ENCODE results near the gene HAND1. TPM values are rescaled to one million over a fixed set of nuclear protein-coding genes. Genes with fewer than 3 reads are reported as not detected.

Gene HAND1
- total and polyA plus RNA-seq, 9 of the 15 experiments (the other 6 are each of a cell fraction or from before 2014, with no cell fraction given), result not detected

GRCh38 chr5:154446195-154447088, 31.6 kb downstream of the HAND1 start (continued):
- TF ChIP-seq UBTF (IDR thresholded peaks at IDR 0.05; ENCODE audit: borderline replicate concordance in 1 of 2, low read depth in 2 of 2, low read length in 2 of 2) (peak in 1 of 2 experiments; percentile 70; a peak in 1 of 4 replicates), ZNF407 (IDR thresholded peaks at IDR 0.05; ENCODE audit: low read depth) (no peak), ZNF584 (CRISPR knock-in tag; IDR thresholded peaks at IDR 0.05; ENCODE audit: low read depth) (no peak), PYGO2 (tag; IDR thresholded peaks at IDR 0.05) (no peak), GTF3C2 (IDR thresholded peaks at IDR 0.05; ENCODE audit: borderline replicate concordance, extremely low read depth, insufficient read length) (no peak), ZNF449 (CRISPR knock-in tag; IDR thresholded peaks at IDR 0.05) (no peak), ATF3 (IDR thresholded peaks at IDR 0.05) (no peak), ATF3 (CRISPR knock-in tag; conservative IDR thresholded peaks at IDR 0.05) (no peak)
